Fibroblast of upper back skin (primary cell): ENCODE measurements around the gene CCDC33.

ENCODE experiments used
- DNase-seq: peaks from one replicate; pipeline ENCODE4 v3.0.0-alpha.2; 2013

Gene CCDC33

DNA sequence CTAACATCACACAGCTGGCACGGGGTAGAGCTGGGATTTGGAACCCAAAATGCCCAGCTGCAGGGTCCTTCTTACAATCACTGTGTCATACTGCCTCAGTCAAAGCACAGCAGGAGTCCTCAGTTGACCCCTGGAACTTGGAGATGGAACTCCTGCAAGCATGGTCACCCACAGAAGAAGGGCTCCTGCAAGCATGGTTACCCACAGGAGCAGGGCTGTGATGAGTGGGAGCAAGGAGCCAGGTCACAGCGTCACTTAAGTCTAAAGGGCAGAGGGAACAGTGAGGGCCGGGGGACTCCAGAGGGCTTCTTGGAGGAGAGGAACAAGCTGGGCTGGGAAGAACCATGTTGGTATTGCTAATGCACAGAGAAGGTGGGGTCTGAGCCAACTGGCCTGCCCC is 24.9 kb downstream of the CCDC33 start:
- DNase-seq, result no peak

DNA sequence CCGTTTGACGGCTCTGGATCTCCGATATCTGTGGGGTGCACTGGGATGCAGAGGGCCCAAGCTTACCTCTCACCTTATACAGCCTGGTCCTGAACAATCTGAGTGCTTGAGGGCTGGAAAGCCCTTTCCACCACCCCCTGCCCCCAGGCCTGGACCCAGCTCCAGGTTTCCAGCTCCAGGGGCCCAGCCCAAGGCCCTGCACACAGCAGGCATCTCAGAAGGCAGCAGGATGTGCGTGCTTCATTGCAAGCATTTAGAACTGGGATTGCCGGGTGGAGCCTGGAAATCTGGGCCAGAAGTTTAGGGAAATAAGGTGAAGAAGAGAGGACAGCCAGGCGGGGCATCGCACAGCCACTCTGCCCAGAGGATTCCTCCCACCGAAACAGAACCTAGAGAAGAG is 25.6 kb downstream of the CCDC33 start:
- no peak for DNase-seq

DNA sequence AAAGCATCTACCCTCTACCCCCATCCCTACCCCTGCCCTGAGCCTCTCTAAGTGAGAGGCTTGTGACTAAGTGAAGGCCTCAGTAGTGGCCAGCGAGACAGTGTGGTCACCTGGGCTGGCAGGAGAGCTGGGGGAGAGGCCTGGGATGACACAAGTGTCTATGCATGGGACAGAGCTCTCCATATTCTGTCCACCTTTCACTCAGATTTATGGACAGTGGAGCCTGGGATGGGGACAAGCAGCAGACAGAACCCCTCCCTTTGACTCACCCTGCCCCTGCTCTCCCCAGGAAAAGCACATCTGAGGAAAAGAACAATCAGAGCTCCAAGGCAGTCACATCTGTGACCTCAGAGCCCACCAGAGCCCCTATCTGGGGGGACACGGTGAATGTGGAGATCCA is 26.0 kb downstream of the CCDC33 start:
- no peak for DNase-seq

DNA sequence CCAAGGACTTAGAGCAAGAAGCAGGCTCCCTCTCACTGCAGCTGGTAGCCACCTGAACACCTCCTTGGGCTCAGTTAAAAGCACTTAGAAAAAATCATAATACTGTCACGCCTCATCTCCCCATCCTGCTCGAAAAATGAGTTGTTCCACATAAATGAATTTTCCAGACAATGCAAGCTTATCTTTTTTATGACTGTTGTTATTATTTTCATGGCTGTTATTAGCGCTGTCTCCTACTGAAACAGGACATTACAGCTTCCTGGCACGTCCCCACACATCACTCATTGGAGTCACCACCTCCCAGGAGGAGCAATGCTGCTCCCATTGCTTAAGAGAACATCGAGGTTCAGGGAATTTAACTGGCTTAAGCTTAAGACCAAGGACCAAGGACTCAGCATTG is 26.5 kb downstream of the CCDC33 start:
- no peak for DNase-seq

DNA sequence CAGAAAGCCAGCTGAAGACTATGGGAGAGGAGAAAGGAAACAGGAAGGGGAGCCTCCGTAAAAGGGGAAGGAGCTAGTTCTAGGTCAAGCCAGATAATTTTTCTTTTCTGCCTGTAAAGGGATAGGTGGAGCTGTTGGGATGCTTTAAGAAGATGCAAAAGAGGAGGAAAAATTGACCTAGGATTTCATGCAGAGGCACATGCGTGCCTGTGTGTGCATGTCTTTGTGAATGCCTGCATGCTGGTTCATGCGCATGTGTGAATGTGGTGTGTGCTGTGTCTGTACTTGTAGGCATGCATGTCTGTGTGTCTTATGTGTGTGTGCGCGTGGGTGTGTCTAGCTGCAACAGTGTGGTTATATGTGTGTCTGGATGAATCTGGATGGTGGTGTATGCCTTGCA is 27.3 kb downstream of the CCDC33 start:
- no peak for DNase-seq

DNA sequence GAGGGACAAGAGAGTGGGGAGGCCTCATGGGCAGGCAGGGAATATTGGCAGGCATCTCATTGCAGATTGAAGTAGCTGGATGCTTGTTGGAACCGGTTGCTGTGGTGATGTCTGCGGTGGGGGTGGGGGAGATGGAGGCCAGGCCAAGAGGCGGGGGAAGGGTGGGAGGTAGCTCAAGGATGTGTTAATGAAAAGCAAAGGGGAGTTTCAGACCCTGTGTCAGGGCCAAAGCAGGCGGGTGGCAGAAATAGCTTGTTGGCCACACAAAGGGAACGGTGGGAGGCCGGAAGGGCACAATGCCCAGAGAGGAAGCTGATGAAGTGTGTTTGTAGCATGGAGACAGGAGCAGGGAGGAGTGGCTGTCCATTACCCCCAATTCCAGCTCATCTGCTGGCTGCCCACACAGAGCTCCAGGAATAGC is 28.0 kb downstream of the CCDC33 start:
- no peak for DNase-seq

DNA sequence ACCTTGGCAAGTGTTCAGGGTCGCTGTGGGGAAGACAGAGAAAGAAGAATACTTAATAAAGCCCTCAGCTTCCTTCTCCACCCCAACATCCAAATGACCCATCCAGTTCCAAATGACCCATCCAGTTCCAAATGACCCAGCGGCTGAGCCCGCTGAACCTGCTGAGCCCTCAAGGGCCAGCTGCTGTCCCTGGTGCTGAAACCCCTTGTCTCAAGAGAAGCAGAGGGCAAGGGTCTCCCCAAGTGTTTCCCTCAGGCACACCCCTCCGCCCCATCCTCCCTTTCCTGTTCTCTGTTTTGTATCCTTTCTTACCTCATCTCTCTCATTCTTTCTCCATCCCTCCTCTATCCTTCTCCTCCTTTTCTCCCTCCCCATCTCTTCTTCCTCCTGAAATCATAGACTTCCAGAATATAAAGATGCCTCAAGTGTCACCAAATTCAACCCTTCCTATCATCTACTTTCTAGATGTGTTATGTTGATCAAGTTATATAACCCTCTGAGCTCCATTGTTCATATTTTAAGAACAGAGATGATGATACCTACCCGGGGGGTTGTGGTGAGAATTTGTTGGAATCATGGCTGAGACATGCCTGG is 29.0 kb downstream of the CCDC33 start:
- peak; percentile 25 for DNase-seq

DNA sequence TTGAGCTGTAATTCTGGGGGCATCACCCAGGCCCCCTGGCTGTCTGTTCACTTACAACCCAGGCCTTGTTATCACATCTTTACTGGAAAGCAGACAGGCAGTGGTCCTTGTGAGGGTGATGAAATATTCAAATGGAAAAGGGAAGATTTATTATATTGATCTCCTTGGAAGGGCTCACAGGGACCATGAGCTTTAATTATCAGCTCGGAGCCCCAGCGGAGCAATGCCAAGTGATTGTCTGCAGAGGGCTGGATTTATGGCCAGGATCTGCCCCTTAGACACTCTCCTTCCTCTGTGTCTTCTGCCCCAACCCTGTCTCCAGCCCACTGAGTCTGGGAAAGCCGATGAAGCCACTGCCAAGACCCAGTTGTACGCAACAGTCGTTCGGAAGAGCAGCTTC is 31.9 kb downstream of the CCDC33 start:
- no peak for DNase-seq

DNA sequence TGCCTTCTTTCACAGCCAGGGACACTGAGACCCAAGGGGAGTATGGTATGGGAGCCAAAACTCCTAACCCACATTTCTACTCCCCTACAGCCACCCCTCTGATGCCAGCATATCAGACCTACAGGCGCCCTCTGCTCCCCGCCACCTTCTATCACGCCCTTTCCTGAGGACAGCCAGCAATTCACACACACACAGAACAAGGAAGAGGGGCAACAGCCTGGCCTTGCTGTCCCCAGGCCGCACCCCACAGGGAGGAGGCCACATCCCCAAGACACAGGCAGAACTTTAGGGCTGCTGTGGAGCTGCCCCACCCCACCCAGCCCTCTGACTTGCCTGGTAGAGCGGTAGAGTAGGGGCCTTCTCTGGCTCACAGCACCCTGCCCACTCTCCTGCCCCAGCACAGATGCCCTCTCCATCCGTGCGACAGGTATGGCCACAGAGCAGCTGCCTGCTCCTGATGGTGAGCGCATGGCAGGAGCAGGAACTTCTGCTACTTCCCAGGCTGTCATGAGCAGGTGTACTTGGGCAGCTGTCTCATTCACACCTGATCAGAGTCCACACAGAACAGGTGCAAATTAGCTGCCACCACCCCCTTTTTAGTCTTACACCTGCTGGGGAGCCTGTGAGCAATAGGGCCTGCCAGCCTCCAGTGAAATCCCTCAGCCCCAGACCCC is 33.4 kb downstream of the CCDC33 start:
- DNase-seq, result no peak

DNA sequence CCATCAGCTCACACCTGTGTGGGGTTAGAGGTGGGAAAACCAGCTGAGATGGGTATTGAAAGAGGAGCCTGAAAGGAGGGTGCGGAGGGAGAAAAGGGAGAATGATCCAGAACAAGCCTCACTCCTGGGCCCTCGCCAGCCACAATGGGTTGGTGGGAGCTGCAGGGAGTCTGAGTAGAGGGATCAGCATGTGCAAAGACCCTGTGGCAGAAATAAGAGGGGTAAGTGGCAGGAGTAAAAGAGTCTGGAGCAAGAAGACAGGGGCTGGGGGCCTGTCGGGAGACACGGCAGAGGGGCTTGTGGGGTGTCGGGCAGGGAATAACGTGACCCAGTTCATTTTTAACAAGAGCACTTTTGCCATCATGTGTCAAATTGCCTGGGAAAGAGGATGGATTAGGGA is 34.0 kb downstream of the CCDC33 start:
- DNase-seq, result no peak

DNA sequence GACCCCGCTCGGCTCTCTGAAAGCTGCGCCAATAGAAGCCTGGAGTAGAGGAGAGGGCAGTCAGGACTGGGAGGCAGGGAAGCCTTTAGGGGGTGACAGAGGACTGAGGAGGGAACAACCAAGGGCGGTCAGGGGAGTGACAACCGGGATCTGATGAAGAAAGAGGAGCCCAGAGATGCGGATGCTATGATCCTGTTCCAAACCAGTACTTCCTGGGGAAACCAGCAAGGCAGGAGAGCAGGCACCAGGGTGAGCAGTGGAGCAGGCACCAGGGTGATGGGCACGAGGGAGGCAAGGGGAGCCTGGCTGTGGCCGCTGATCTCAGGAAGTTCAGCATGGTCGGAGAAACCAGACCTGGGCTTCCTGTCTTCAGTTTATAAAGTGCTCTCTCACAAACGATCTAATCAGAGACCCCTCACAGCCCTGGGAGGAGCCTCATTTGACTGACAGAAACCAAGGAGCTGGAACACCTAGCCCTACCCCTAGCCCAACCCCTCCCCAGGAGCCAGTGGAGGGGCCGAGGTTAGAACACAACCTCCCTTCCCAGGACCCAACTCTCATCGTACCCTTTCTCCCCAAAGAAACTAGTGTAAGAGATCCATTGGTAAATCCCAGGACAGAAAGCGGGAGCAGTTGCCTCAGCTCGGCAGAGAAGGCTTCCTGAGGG is 34.9 kb downstream of the CCDC33 start:
- no peak for DNase-seq

DNA sequence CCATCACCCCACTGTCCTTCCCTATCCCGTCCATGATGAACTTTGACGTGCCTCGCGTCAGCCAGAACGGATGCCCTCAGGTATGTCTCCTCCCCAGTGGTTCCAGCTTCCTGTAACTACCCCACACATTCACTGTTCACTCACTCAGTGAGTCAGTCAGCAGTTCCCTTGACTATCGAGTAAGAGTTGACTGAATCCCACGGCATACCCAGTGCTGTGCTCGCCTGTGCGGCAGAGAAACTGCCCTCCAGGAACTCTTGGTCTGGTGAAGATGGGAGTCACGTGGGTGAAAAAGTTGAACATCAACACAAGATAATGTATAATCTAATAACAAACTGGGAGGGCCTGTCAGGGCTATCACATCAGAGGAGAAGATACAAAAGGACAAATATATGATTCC is 36.7 kb downstream of the CCDC33 start:
- DNase-seq, result no peak

DNA sequence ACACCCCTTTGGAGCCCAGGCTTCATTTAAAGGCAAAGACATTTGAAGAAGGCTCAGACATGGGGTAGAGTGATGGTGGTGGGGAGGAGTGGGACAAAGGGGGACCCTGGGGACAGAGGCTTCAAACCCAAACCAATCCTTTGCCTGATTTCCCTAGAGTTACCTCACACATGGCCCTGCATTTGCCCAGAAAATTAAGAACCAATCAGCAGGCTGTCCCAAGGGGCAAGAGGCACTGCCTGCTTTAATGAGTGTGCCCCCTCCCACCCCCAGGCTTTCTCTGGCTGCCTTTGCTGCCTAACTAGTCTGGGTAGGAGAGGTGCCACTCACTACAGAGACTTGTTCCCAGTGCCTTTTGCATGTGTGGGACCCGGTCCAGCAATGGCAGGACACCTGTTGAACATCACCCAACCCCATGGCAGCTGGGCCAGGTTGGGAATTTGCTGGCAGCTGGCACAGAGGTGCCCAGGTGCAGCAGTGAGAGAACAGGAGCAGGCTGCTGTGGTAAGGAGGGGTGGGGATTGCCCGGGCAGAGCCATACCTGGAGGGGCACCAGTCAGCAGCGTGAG is 38.4 kb downstream of the CCDC33 start:
- DNase-seq, result no peak

DNA sequence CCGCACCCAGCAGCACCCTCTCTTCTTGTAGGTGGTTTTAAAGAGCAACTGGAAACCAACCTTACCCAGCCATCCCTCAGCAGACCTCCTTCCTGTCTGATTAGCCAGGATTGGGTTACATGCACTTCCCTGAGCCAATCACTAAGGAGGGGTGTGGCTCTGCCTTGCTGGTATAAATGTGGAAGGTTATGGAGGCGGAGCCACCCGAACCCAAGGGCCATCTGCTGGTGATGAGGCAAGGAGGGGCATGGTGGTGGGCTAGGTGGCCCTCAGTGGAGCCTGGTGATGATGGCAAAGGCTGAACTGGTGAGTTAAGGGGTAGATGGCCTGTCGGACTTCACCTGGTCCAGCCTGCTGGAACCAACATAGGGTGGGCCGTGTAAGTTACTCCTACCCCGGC is 39.8 kb downstream of the CCDC33 start:
- DNase-seq, result no peak

DNA sequence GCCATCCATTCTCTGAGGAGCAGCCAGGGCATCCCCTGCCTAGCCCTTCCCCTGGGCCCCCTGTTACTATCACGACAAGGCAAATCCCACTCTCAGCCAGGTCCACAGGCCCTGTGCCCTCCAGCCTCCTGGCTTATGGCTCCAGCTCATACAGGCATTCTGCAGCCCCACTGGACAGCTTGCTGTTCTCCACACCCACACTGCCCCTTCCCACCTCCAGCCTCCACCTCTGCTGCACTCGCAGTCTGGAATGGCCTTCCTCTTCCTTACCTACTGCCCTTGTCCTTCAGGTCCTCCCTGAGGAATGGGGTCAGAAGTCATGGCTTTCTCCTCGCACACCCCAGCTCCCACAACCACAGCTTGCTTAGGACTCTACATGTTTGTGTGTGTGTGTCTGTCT is 40.4 kb downstream of the CCDC33 start:
- no peak for DNase-seq

DNA sequence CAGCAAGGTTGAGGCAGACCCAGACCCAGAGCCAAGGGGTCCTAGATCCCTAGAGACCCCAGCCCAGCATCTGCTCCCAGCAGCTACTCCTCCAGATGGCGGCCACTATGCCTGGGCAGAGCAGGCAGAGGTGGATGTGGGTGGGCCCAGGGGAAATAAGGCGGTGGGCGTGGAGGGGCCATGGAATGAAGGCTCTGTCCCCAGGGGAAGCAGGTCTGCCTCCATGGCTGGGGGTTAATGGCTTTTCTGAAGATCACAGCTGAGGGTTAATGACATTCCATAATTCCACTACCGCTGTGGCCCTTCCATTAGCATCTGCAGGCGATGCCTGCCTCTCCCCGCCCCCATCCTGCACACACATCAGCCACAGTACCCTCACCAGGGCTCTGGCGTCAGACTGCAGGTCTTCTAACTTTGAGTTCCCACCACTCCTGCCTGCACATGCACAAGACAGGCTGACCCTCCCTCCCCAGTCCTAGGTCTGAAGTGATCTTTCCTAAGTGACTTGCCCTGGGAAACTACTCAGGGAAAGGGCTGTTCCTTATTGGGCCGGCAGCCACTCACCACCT is 41.2 kb downstream of the CCDC33 start:
- no peak for DNase-seq

DNA sequence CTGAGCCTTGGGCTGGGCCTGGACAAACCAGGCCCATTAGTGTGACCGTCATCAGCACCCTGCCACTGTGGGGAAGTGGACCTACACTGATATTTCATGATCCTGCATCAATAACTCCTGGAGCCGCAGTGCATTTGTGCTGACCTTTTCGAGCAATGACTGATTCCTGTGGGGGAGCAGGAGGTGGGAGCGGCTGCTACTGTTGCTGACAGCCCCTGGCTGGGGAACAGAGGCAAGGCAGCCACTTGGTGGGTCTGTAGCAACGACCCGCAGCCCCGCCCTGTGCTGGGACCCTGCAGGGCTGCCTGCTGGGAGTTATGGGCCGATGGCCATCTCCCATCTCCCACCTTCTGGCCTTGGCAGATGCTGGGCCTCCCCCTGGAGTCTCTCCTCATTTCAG is 42.1 kb downstream of the CCDC33 start:
- DNase-seq, result no peak

DNA sequence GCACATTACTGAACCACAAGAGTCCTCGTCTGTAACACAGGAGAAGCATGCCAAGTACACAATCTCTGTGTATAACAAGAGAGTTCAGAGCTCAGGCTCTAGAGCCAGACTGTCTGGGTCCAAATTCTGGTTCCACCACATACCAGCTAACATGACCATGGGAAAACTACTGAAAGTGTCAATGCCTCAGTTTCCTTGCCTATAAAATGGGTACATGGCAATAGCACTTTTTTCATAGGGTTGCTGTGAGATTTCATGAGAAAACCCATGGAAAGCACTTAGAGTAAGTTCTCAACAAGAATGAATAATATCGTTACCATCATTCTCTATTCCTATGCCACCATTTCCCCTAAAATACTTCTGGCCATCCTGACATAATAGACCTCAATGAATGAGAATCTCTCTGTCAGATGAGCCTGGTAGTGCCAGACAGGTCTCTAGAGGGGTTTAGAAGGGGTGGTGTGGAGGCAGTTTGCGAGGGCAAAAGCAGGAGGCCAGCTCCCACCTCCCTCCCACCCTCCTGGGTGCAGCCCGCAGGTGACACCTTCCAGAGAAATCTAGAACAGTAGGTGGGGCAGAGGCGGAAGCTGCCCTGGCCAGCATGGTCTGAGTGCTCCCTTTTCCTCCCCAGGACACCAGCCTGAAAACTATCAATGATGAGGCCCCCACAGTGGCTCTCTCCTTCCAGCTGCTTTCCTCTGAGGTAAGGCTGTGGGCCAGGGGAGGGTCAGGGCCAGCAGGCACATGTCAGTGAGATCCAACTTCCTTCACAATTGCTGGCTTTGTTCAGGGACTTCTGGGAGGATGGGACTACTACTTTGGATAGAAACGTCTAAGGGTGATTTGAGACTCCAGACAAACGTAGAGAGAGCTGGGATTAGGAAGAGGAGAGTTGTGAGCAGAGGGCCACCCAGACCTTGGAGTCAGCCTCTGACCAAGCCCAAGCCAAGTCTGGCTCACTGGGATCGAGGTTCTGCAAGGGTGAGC is 45.3 kb downstream of the CCDC33 start:
- DNase-seq, result no peak

DNA sequence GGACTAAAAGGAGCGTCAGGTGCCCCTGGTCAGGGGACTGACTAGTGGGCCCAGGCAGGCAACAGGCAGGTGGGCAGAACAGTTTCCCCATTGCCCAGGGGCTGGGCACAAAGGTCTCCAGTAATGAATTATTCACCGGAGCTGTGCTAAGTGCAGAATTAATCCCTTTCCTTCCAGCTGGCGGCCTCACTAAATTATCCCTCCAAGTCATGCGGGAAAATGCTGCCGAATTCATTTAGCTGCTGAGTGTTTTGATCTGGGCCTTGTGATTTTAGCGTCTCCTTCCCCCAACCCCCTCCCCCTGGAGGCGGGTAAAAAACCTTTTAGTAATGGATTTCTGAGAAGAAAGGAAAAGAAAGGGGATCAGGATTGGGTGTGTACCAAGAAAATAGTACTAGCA is 47.2 kb downstream of the CCDC33 start:
- no peak for DNase-seq

DNA sequence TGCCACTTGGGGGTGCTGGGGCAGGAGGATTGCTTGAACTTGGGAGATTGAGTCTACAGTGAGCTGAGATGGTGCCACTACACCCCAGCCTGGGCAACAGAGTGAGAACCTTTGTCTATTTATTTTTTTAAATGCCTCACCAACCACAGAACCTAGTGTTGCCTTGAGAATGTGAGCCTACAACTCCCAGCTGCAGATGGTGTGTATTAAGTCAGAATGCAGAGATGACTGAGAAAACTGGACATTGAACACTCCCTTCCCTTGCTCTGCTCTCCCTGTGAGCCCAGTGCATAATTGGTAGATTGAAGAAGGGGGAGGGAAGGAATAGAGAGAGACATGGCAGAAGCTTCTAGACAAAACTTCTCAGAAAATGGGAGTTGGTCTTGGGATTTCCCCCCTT is 53.5 kb downstream of the CCDC33 start:
- no peak for DNase-seq

DNA sequence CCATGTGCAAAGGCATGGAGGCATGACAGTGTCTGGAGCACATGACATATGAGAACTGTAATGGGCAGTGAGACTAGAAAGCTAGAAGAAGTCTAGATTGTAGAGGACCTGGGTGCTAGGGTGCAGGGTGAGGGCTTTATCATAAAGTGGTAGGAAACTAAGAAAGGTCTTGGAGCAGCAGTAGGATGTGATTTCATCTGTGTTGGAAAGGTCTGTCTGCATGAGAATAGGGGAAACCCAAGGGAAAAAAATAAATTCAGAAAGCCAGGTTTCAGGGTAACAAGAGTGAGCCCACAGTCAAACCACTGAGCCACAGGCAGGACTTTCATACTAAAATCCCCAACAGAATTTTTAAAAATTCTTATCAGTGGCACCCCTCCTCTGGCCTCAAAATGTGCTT is 54.5 kb downstream of the CCDC33 start:
- DNase-seq, result no peak
